ENCODE measurements around the gene AMN. TPM values are rescaled to one million over a fixed set of nuclear protein-coding genes. Genes with fewer than 3 reads are reported as not detected.

Gene AMN
- total RNA-seq, 1 donor from 2014 or later, result not detected

GRCh38 chr14:102949062-102949800 is 26.8 kb downstream of the AMN start:
- Mint-ChIP-seq H3K4me3 (ENCODE audit: unreplicated experiment) (peak overlapping the region; percentile 51), H3K27ac (ENCODE audit: unreplicated experiment) (peak overlapping the region; percentile 33), H3K9me3 (ENCODE audit: unreplicated experiment) (no peaks in the 10 kb centered on the region), H3K4me1 (ENCODE audit: unreplicated experiment) (no peaks in the 10 kb centered on the region), H3K27me3 (ENCODE audit: unreplicated experiment) (peaks cover 32% of the 10 kb centered on the region), H3K36me3 (ENCODE audit: low read depth, unreplicated experiment) (peaks cover 65% of the 10 kb centered on the region)
- no peak for DNase-seq (ENCODE audit: low spot score)
- TF ChIP-seq, protein P1, sequence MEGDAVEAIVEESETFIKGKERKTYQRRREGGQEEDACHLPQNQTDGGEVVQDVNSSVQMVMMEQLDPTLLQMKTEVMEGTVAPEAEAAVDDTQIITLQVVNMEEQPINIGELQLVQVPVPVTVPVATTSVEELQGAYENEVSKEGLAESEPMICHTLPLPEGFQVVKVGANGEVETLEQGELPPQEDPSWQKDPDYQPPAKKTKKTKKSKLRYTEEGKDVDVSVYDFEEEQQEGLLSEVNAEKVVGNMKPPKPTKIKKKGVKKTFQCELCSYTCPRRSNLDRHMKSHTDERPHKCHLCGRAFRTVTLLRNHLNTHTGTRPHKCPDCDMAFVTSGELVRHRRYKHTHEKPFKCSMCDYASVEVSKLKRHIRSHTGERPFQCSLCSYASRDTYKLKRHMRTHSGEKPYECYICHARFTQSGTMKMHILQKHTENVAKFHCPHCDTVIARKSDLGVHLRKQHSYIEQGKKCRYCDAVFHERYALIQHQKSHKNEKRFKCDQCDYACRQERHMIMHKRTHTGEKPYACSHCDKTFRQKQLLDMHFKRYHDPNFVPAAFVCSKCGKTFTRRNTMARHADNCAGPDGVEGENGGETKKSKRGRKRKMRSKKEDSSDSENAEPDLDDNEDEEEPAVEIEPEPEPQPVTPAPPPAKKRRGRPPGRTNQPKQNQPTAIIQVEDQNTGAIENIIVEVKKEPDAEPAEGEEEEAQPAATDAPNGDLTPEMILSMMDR (IDR thresholded peaks at IDR 0.05; ENCODE audit: unreplicated experiment), result no peak

GRCh38 chr14:102949801-102950451 is 27.5 kb downstream of the AMN start:
- TF ChIP-seq, protein P1 (IDR thresholded peaks at IDR 0.05; ENCODE audit: unreplicated experiment), result no peak
- Mint-ChIP-seq H3K4me1 (ENCODE audit: unreplicated experiment) (no peaks in the 10 kb centered on the region), H3K36me3 (ENCODE audit: low read depth, unreplicated experiment) (peaks cover 62% of the 10 kb centered on the region), H3K4me3 (ENCODE audit: unreplicated experiment) (peak overlapping the region; percentile 51), H3K9me3 (ENCODE audit: unreplicated experiment) (no peaks in the 10 kb centered on the region), H3K27me3 (ENCODE audit: unreplicated experiment) (peaks cover 34% of the 10 kb centered on the region), H3K27ac (ENCODE audit: unreplicated experiment) (no peak overlapping the region)
- no peak for DNase-seq (ENCODE audit: low spot score)

GRCh38 chr14:102951034-102951433 is 28.6 kb downstream of the AMN start:
- DNase-seq (ENCODE audit: low spot score), result no peak
- no peaks in the 10 kb centered on the region for H3K4me1 Mint-ChIP-seq (ENCODE audit: unreplicated experiment)
- TF ChIP-seq, protein P1 (IDR thresholded peaks at IDR 0.05; ENCODE audit: unreplicated experiment), result no peak
- peaks cover 56% of the 10 kb centered on the region for H3K36me3 Mint-ChIP-seq (ENCODE audit: low read depth, unreplicated experiment)
- peaks cover 27% of the 10 kb centered on the region for H3K27me3 Mint-ChIP-seq (ENCODE audit: unreplicated experiment)
- peak overlapping the region; percentile 71 for H3K4me3 Mint-ChIP-seq (ENCODE audit: unreplicated experiment)
- no peaks in the 10 kb centered on the region for H3K9me3 Mint-ChIP-seq (ENCODE audit: unreplicated experiment)
- H3K27ac Mint-ChIP-seq (ENCODE audit: unreplicated experiment), result no peak overlapping the region

GRCh38 chr14:102951799-102952198 is 29.3 kb downstream of the AMN start:
- Mint-ChIP-seq H3K9me3 (ENCODE audit: unreplicated experiment) (no peaks in the 10 kb centered on the region), H3K4me3 (ENCODE audit: unreplicated experiment) (no peak overlapping the region), H3K27ac (ENCODE audit: unreplicated experiment) (no peak overlapping the region), H3K36me3 (ENCODE audit: low read depth, unreplicated experiment) (peaks cover 54% of the 10 kb centered on the region), H3K27me3 (ENCODE audit: unreplicated experiment) (peaks cover 22% of the 10 kb centered on the region), H3K4me1 (ENCODE audit: unreplicated experiment) (no peaks in the 10 kb centered on the region)
- TF ChIP-seq, protein P1 (IDR thresholded peaks at IDR 0.05; ENCODE audit: unreplicated experiment), result no peak
- DNase-seq (ENCODE audit: low spot score), result no peak

DNA sequence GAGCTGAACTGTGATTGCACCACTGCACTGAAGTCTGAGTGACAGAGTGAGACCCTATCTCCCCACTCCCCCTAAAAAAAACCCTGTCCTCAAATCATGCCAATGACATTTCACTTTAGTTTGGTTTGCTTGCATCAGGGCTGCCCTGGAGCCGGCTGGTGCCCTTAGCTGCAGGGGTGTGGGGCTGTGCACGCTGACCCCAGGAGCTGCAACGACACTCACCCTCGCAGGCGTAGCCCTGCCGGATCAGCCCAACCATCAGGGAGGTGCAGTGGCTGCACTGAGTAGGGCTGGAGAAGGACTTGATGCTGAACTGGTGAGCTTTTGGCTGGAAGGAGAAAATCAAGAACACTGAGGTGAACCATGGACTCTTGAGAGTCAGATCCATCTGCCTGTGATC is 29.8 kb downstream of the AMN start:
- Mint-ChIP-seq H3K4me1 (ENCODE audit: unreplicated experiment) (no peaks in the 10 kb centered on the region), H3K36me3 (ENCODE audit: low read depth, unreplicated experiment) (peaks cover 51% of the 10 kb centered on the region), H3K4me3 (ENCODE audit: unreplicated experiment) (no peak overlapping the region), H3K27me3 (ENCODE audit: unreplicated experiment) (peaks cover 22% of the 10 kb centered on the region), H3K27ac (ENCODE audit: unreplicated experiment) (no peak overlapping the region), H3K9me3 (ENCODE audit: unreplicated experiment) (no peaks in the 10 kb centered on the region)
- DNase-seq (ENCODE audit: low spot score), result no peak
- TF ChIP-seq, protein P1 (IDR thresholded peaks at IDR 0.05; ENCODE audit: unreplicated experiment), result no peak
